Femur (tissue), 1 donor: ENCODE results near the gene ZNF638.
"Not testable (repeated sequence)": the region's sequence is repeated elsewhere in the genome, so short reads cannot be mapped to it uniquely, and the experiment has no call there.

ENCODE experiments used
- DNase-seq: peaks from one replicate; pipeline ENCODE4 v3.0.0-alpha.2; 2017

Gene ZNF638

DNA sequence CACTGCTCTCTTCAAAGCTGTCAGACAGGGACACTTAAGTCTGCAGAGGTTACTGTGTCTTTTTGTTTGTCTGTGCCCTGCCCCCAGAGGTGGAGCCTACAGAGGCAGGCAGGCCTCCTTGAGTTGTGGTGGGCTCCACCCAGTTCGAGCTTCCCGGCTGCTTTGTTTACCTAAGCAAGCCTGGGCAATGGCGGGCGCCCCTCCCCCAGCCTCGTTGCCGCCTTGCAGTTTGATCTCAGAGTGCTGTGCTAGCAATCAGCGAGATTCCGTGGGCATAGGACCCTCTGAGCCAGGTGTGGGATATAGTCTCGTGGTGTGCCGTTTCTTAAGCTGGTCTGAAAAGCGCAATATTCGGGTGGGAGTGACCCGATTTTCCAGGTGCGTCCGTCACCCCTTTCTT lies 85.3 kb downstream of the ZNF638 start:
- DNase-seq: not testable (repeated sequence)

DNA sequence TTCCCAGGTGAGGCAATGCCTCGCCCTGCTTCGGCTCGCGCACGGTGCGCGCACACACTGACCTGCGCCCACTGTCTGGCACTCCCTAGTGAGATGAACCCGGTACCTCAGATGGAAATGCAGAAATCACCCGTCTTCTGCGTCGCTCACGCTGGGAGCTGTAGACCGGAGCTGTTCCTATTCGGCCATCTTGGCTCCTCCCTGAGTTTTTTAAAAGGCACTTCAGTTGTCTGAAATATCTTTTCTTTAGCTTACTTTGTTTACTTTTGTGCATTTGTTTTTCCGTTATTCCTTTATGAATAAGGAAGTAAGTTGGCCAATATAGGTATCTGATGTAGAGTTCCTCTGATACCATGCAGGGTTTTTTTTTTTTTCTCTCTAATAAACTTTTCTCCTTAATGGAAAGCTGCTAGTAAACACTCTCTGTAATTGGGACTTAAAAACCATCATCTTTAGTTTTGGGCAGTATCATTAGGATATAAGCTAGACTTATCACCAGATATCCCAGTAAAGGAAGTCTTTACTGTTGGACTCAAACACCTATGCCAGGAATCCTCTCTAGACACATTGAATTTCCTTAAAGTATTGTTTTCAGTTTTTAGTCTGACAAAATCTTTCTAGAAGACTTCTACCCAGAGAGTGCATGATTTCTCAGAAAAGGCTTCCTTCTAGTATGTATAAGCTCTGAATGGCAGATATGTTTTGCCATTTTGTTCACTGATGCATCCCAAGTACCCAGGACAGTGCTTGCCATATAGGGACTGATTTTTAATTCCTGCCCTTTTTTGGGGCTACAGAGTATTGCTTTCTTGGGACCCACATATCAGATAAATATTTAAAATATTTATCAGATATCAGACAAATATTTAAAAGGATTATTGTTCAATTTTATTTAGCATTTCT lies 86.0 kb downstream of the ZNF638 start:
- no peak for DNase-seq

GRCh38 chr2:71419145-71419544 lies 87.6 kb downstream of the ZNF638 start:
- no peak for DNase-seq

- no peak for DNase-seq
Measured at GRCh38 chr2:71419976-71420375, 88.4 kb downstream of the ZNF638 start.

DNA sequence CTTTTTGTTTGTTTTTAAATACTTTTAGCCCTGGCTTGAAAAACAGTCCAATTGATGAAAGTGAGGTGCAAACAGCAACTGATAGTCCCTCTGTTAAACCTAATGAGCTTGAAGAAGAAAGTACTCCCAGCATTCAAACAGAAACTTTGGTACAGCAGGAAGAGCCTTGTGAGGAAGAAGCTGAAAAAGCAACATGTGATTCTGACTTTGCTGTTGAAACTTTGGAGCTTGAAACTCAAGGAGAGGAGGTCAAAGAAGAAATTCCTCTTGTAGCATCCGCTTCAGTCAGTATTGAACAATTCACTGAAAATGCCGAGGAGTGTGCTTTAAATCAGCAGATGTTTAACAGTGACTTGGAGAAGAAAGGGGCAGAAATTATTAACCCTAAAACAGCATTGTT lies 91.2 kb downstream of the ZNF638 start:
- DNase-seq: no peak

GRCh38 chr2:71423817-71424420 lies 92.3 kb downstream of the ZNF638 start:
- peak; percentile 27 for DNase-seq

GRCh38 chr2:71426721-71427120 lies 95.1 kb downstream of the ZNF638 start:
- no peak for DNase-seq

- DNase-seq: no peak
Measured at GRCh38 chr2:71428472-71429383, 97.1 kb downstream of the ZNF638 start.

GRCh38 chr2:71445142-71445541 lies 113.6 kb downstream of the ZNF638 start:
- DNase-seq: not testable (repeated sequence)

- no peak for DNase-seq
Measured at GRCh38 chr2:71446505-71446904, 114.9 kb downstream of the ZNF638 start.

GRCh38 chr2:71449343-71449742 lies 117.8 kb downstream of the ZNF638 start:
- no peak for DNase-seq

- no peak for DNase-seq
Measured at GRCh38 chr2:71451705-71452104, 120.1 kb downstream of the ZNF638 start.

DNA sequence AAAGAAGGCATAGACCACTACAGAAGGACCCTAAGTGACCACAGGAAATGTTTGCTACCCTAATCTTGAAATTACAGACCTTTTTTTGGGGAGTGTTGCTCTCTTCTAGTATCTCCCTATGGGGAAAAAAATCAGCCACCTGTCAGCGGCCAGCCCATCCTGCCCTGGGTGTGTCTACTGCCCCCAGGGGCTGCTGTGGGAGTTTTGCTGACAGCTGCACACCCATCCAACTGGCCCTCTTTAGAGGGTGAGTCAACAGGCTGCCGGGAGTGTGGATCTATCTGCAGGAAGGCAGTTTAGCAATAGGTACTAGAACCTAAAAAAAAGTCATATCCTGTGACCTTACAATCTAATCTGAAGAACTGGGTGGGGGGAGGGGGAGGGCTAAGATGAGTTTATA lies 121.0 kb downstream of the ZNF638 start:
- peak; percentile 63 for DNase-seq

GRCh38 chr2:71453404-71454220 lies 122.0 kb downstream of the ZNF638 start, which contains the start of gene DYSF:
Gene DYSF (plus strand): TSS chr2:71453561.
- DNase-seq: peak; percentile 73

GRCh38 chr2:71454221-71455010 lies 122.8 kb downstream of the ZNF638 start:
- no peak for DNase-seq

- DNase-seq: no peak
Measured at GRCh38 chr2:71455011-71455740, 123.6 kb downstream of the ZNF638 start.

GRCh38 chr2:71455741-71456569 lies 124.4 kb downstream of the ZNF638 start:
- DNase-seq: no peak

DNA sequence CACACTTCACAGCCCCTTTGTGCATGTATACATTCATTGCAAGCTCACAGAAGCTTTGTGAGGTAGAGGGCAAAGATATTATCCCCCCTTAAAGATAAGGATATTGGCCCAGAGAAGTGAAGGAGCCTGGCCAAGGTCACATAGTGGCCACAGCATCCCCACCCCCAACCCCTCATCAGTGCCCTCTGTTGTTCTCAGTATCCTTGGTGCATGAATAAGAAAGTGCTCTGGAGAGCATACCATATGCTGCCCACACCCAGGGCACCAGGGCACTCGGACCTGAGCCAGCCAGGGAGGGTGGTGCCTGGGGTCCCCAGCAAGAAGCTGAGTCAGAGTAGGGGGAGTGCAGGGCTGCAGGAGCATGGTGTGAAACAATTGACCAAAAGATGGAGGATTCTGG lies 125.0 kb downstream of the ZNF638 start:
- DNase-seq: no peak

- no peak for DNase-seq
Measured at GRCh38 chr2:71457123-71457915, 125.7 kb downstream of the ZNF638 start.
